Activated CD4-positive, alpha-beta memory T cell treated with anti-CD3 and anti-CD28 coated beads, Interleukin-2, amount 10 ng/mL, durations not matched to agents 7 days and 5 days (primary cell): ENCODE data around the gene ALKBH3. TPM values are rescaled to one million over a fixed set of nuclear protein-coding genes. Genes with fewer than 3 reads are reported as not detected.

Experiments used
- CTCF ChIA-PET: fragments of 350-600 bp; sonication (Branson Sonifier 250); formaldehyde crosslinking; loops from one replicate; lab custom pipeline; 2021; ENCODE audit warnings: antibody characterized with exemption, inconsistent platforms; lab: Charles Lee
- POLR2A ChIA-PET: fragments of 350-600 bp; sonication (Branson Sonifier 250); formaldehyde crosslinking; loops from one replicate; lab custom pipeline; 2021; ENCODE audit warnings: antibody characterized with exemption; lab: Charles Lee
- DNase-seq: peaks from one replicate; pipeline ENCODE4 v3.0.0-alpha.2; 2020
- H3K27ac Mint-ChIP-seq: one replicate; pipeline ENCODE4 v1.8.0; 2021; ENCODE audit warnings: mild to moderate bottlenecking, mixed read lengths
- H3K27me3 Mint-ChIP-seq: one replicate; pipeline ENCODE4 v1.8.0; 2021; ENCODE audit warnings: mixed read lengths
- H3K36me3 Mint-ChIP-seq: one replicate; pipeline ENCODE4 v1.8.0; 2021; ENCODE audit warnings: low read depth, mixed read lengths
- H3K4me1 Mint-ChIP-seq: one replicate; pipeline ENCODE4 v1.8.0; 2021; ENCODE audit warnings: mixed read lengths
- H3K4me3 Mint-ChIP-seq: one replicate; pipeline ENCODE4 v1.8.0; 2021; ENCODE audit warnings: mild to moderate bottlenecking, mixed read lengths
- H3K9me3 Mint-ChIP-seq: one replicate; pipeline ENCODE4 v1.8.0; 2021; ENCODE audit warnings: mixed read lengths
- total RNA-seq, 2 experiments: library from RNA; stranded (reverse); gene quantifications; one replicate each; pipeline ENCODE4 v1.2.3, GENCODE V29; 2021

Gene ALKBH3
- total RNA-seq, 2 experiments from 2014 or later: 25.4 to 32.0 TPM

DNA sequence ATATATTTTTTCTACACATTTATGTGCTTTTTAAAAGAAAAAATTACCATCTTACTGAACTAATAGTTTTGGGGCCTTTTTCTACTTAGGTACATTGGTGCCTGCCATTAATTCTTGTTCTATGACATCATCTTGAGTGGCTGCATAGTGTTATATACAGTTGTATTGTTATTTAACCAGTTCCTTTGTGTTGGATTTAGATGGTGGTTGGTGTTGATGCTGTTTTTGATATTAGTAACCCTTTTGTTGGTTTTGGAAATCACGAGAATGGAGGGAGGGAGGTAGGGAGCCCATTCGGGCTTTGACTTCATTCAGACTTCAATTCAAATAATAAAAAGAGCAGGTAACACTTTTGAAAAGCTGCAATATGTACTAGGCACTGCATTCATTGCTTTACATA is 46.4 kb downstream of the ALKBH3 start:
- Mint-ChIP-seq H3K4me3 (no peak overlapping the region), H3K4me1 (peaks cover 4% of the 10 kb centered on the region), H3K9me3 (no peaks in the 10 kb centered on the region), H3K36me3 (no peaks in the 10 kb centered on the region), H3K27me3 (no peaks in the 10 kb centered on the region), H3K27ac (no peak overlapping the region)
- ChIA-PET POLR2A (no interaction called here), CTCF (no interaction called here)
- no peak for DNase-seq

DNA sequence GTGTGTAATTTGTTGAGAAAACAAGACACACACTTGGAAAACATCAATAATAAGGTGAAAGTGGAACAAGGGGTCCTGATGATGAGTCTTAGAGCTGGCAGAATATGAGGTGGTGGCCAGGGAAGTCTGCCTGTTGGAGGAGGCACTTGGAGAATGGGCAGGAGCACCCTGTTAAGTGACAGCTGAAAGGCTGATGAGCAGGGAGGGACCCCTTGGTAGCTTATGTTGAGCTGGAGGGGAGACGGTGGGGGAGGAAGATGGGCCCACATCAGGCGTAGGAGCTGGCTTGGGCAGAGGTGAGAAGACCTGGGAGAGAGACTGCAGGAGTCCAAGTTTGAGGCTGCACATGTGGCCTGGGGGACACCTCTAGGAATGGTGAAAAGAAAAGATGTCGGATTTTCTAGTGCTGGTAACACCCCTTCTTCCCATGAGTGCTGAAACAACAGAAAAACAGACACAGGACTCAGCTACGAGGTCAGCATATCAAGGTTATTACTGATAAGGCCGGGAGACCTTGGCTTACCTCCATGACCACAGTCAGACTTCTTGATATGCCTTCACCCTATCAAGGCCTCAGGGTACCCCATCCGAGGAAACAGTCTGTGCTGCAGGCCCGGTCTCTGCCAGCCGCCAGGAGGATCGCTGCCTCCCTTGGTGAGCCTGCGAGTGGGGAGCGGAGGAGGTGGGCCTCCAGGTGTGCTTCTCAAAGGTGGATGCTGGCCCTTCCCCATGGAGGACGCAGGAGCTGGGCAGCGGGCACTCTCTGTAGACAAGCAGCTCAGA is 47.5 kb downstream of the ALKBH3 start:
- Mint-ChIP-seq H3K4me1 (peaks cover 4% of the 10 kb centered on the region), H3K27me3 (no peaks in the 10 kb centered on the region), H3K4me3 (no peak overlapping the region), H3K27ac (no peak overlapping the region), H3K36me3 (no peaks in the 10 kb centered on the region), H3K9me3 (no peaks in the 10 kb centered on the region)
- DNase-seq: no peak
- POLR2A ChIA-PET: no interaction called here
- CTCF ChIA-PET: no interaction called here

DNA sequence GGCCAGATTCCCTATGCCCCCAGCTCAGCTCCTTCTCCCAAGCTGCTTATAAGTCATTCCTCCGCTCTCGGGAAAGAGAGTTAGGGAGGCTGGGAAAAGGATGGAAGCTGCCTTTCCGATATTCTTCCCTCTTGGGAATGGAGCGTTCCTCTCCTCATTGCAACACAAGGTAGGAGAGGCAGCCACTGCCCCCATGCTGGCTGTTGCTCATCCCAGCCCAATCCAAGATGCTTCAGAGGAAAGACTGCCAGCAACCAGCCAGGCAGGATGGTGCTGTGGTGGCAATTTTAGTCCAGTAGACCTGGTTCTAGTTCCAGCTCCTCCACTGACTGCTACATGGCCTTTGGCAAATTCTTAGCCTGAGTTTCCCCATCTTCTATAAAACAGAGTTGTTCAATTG is 48.1 kb downstream of the ALKBH3 start:
- H3K36me3 Mint-ChIP-seq: no peaks in the 10 kb centered on the region
- H3K9me3 Mint-ChIP-seq: no peaks in the 10 kb centered on the region
- POLR2A ChIA-PET: no interaction called here
- H3K27ac Mint-ChIP-seq: no peak overlapping the region
- CTCF ChIA-PET: no interaction called here
- H3K27me3 Mint-ChIP-seq: no peaks in the 10 kb centered on the region
- no peak overlapping the region for H3K4me3 Mint-ChIP-seq
- peaks cover 4% of the 10 kb centered on the region for H3K4me1 Mint-ChIP-seq
- DNase-seq: no peak

DNA sequence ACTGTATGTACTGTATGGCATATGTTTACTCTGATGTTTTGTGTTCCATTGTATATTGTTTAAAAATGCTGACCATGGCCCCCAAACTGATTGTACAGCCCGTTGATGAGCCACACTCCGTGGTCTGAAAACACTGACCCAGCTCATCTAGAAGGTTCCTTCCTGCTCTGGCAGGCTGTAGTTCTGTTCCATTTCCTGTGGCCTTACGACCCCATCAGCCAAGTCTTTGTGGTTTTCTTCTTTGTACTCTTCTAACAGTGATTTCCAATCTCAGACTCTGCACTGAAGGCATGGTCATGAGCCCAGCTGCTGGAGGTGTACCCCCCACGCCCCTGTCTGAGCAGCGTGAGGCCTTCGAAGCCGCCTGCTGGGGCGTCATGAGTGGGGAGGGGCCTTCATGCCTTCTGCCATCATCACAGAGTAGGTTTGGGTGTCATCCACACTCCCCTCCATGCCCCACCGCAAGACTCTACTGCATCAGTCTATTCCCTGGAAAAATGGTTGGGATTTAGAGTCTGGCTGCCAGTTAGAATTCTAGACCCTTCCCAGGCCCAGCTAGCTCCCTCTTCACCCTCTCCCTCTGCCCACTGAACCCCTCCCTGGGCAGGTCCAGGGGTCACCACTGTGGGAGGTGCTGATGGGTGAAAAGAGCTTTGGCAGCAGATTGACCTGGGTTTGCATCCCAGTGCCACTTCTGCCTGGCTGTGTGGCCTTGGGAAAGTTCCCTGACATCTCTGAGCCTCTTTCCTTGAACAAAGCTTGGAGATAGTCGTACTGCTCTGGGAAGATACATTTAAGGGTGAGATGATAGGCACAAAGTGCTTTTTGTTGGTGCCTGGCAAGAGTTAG is 50.5 kb downstream of the ALKBH3 start:
- Mint-ChIP-seq H3K4me3 (no peak overlapping the region), H3K36me3 (no peaks in the 10 kb centered on the region), H3K27me3 (peaks cover 3% of the 10 kb centered on the region), H3K9me3 (no peaks in the 10 kb centered on the region), H3K4me1 (peaks cover 4% of the 10 kb centered on the region), H3K27ac (no peak overlapping the region)
- CTCF ChIA-PET: interaction anchor here (0.5 kb wide), 1 partner anchor 627 kb away, joined by 3 read pairs; no protein-coding TSS in a partner anchor
- no peak for DNase-seq
- POLR2A ChIA-PET: no interaction called here

DNA sequence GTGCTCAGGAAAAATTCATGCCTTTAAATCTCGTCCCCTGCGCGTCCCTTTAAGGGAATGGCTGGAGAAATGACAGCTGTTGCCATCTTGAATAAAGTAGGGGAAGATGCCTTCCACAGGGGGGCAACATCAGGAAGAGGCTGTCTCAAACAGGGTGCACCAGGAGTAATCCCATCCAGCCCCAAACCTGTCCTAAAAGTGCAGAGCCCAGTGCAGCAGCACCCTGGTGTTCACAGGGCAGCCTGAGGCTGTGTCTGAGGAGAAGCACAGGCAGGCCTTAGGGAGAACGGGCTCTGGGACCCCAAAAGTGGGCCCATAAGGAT is 51.0 kb downstream of the ALKBH3 start:
- CTCF ChIA-PET: no interaction called here

DNA sequence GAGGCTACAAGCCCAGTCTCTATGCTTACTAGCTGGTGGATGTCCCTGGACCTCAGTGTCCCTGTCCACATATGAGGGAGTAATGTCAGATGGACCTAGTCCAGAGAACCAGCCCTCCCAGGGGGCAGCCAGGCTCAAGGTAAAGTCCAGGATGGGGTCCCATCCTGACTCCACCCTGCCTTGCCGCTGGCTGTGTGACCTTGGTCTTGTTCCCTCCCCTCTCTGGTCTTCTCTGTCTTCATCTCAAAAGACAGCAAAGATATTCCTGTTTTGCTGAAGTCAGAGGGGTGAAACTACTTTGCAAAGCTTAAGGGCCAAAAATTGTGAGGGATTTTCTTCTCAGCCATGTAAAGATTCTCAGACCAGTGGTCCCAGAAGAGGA is 52.6 kb downstream of the ALKBH3 start:
- POLR2A ChIA-PET: interaction anchor here (0.6 kb wide), 1 partner anchor 858 kb away, joined by 3 read pairs; no protein-coding TSS in a partner anchor
- no peak for DNase-seq
- Mint-ChIP-seq H3K27me3 (peaks cover 15% of the 10 kb centered on the region), H3K36me3 (no peaks in the 10 kb centered on the region), H3K9me3 (no peaks in the 10 kb centered on the region), H3K4me1 (peaks cover 4% of the 10 kb centered on the region), H3K27ac (no peak overlapping the region), H3K4me3 (no peak overlapping the region)
- CTCF ChIA-PET: no interaction called here

More for the DNA sequence above, 51.0 kb downstream of the ALKBH3 start:
- no peak overlapping the region for H3K4me3 Mint-ChIP-seq
- H3K4me1 Mint-ChIP-seq: peaks cover 4% of the 10 kb centered on the region
- no peaks in the 10 kb centered on the region for H3K36me3 Mint-ChIP-seq
- H3K27me3 Mint-ChIP-seq: peaks cover 3% of the 10 kb centered on the region
- H3K27ac Mint-ChIP-seq: no peak overlapping the region
- no peak for DNase-seq
- no peaks in the 10 kb centered on the region for H3K9me3 Mint-ChIP-seq
- POLR2A ChIA-PET: no interaction called here

DNA sequence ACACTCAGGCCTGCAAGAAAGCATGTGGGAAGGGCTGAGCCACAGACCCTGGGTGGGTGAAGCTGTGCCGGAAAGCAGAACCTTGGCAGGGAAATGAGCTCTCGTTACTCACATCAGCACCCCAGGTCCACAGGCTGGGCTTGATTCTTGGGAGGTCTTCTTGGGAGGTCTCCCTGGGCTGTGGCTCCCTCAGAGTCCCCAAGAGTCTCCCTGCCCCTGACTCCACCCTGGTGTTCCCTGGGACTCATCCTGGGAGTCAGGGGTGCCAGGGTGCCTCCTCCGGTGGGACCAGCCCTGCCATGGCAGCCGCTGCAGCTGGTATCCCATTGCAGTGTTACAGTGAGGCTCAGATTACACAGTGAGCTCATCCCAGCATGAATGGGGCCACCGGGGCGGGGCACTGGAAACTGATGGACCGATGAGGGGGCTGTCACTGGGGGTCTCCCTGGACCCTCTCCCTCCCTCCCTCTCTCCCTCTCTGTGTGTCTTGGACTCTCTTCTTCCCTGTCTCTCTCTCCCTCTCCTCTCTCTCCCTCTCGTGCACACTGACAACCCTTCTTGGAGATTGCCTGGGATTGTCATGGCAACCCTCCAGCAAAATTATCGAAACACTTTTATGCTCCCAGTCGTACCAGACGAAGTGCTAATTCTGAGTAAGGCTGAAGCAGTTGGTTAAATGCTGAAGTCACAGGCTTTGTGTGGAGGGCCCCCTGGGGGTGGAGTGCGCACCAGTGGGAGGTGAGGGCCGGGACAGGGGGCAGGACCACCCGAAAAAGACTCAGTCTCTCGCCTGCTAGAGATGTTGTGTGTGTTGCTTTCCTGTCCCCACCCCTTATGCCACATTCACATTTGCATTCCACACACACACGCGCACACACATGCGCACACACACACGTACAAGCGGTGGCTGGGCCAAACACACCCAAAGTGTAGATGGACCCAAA is 53.2 kb downstream of the ALKBH3 start:
- Mint-ChIP-seq H3K36me3 (no peaks in the 10 kb centered on the region), H3K9me3 (no peaks in the 10 kb centered on the region), H3K4me3 (no peak overlapping the region), H3K4me1 (peaks cover 4% of the 10 kb centered on the region), H3K27me3 (peaks cover 19% of the 10 kb centered on the region), H3K27ac (no peak overlapping the region)
- POLR2A ChIA-PET: interaction anchor here (0.6 kb wide), 1 partner anchor 859 kb away, joined by 3 read pairs; no protein-coding TSS in a partner anchor
- no peak for DNase-seq
- CTCF ChIA-PET: no interaction called here

DNA sequence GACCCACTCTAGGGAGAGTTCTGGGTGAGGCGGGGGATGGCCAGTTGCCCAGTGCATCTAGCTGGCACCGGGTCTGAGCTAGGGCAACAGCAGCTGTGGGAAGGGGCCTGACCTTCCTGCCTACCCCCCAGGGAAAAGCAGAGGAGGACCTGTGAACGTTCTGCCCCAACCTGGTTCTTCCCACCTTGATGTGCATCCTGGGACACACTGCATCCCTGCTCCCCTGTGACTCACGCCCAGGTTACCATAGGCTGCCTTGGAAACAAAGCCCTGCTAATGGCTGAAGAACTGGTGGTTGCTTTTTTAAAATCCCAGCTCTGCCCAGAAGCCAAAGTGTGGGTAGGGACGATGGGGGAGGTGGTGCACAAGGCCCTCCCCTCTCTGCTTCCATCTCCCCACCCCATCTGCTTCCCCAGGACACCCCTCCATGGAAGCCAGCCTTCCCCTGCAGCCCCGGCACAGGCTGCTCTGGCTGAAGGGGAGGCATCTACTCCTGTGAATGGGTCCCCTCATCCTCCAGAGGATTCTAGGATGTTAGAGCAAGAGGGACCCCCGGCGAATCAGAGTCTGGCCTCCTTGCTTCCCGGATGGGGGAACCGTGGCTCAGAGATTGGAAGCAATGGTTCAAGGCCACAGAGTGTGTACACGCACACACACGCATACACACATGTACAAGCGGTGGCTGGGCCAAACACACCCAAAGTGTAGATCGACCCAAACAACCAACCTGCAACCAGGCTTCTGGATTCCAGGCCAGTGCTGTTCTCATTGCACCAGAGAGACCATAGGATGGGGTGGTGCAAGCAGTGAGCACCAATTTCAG is 54.2 kb downstream of the ALKBH3 start:
- Mint-ChIP-seq H3K4me1 (peaks cover 4% of the 10 kb centered on the region), H3K27me3 (peaks cover 26% of the 10 kb centered on the region), H3K27ac (no peak overlapping the region), H3K4me3 (no peak overlapping the region), H3K9me3 (no peaks in the 10 kb centered on the region), H3K36me3 (no peaks in the 10 kb centered on the region)
- ChIA-PET CTCF (no interaction called here), POLR2A (no interaction called here)
- no peak for DNase-seq

DNA sequence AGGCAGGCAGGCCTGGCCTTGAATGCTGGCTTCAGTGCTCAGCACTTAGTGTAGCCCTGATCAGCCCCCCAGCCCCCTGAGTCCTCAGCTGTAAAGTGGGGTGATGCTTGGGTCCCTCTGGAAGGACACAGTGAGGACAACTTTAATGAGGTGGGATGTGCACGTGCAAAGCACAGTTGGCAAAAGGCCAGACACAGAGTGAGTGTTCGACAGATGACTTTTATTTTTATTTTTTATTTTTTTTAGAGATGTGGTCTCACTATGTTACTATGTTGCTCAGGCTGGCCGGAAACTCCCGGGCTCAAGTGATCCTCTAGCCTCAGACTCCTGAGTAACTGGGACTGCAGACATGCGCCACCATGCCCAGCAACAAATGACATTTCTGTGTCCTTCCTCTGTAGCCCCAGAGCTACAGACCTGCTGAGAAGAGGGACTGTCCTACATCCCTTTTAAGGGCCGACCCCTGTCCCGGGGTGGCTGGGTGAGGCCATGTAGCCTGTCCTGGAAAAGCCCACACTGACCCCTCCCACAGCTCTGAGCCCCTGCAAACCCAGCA is 54.9 kb downstream of the ALKBH3 start:
- POLR2A ChIA-PET: no interaction called here
- no peaks in the 10 kb centered on the region for H3K9me3 Mint-ChIP-seq
- H3K27ac Mint-ChIP-seq: no peak overlapping the region
- no peaks in the 10 kb centered on the region for H3K36me3 Mint-ChIP-seq
- no peak overlapping the region for H3K4me3 Mint-ChIP-seq
- H3K27me3 Mint-ChIP-seq: peaks cover 28% of the 10 kb centered on the region
- no peak for DNase-seq
- CTCF ChIA-PET: no interaction called here
- H3K4me1 Mint-ChIP-seq: peaks cover 4% of the 10 kb centered on the region

DNA sequence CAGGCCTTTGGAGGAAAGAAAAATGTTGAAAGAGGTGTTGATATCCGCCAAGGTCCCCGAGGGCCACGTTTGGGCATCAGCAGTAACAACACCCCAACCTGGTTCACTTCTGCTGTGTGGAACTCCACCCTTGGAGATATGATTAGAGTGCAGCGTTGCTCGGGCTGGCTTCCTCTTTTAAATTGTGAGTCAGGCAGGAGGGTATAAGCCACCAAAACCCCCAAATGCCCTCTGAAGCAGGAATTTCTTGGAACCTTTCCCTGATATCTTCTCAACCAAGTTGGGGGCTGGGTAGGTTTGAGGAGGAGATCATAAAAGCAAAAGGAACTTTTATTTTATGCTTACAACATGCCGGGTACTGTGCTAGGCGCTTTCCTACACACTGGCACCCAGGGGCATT is 55.4 kb downstream of the ALKBH3 start:
- H3K36me3 Mint-ChIP-seq: no peaks in the 10 kb centered on the region
- POLR2A ChIA-PET: no interaction called here
- no peak for DNase-seq
- no peaks in the 10 kb centered on the region for H3K9me3 Mint-ChIP-seq
- H3K27me3 Mint-ChIP-seq: peaks cover 33% of the 10 kb centered on the region
- H3K4me1 Mint-ChIP-seq: peaks cover under 1% of the 10 kb centered on the region
- CTCF ChIA-PET: interaction anchor here (1.0 kb wide), 1 partner anchor 46 kb away, joined by 3 read pairs; no protein-coding TSS in a partner anchor
- no peak overlapping the region for H3K27ac Mint-ChIP-seq
- no peak overlapping the region for H3K4me3 Mint-ChIP-seq

DNA sequence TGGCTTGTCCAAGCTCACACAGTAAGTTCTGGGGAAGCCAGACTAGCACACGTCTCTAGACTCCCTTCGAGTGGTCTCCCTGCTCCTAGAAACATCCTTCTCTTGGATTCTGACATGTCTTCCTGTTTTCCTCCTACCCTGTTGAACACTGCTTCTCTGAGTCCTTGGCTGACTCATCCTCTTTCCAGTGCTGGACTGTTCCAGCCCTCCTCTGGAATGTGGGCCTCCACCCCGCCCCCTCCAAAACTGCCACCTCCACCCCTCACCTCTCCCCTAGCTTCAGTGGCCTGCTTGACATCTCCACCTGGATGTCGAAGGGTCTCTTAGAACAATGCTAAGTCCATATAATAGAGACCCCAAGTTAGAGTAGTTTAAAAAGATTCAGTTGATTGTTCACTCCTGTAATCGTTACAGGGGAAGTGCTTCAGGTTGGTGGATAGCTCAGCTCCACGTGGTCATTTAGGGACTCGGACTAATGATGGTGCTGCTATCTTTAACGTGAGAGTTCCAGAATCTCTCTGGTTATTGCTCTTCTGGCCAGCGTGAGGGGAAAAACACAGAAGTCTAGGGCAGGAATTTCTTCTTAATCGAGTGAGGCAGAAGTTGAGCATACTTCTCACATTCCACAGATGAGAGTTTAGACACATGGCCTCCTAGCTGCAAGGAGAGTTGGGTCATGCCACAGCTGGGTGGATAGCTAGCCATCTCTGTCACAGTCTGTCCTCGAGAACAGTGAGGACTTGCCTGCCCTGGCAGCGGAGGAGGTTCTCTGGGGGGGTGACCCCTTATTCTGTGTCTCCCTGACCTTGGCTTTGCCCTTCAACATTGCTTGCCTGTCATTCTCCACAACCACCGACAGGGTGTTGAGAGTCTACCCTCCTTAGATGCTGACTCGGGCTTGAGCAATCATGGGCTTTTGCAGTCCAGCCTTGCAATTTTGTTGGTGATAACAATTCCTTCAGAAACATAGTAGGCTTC is 57.1 kb downstream of the ALKBH3 start:
- peaks cover 43% of the 10 kb centered on the region for H3K27me3 Mint-ChIP-seq
- peaks cover 5% of the 10 kb centered on the region for H3K4me1 Mint-ChIP-seq
- no peak overlapping the region for H3K27ac Mint-ChIP-seq
- ChIA-PET POLR2A (no interaction called here), CTCF (interaction anchor here (2.1 kb wide), 1 partner anchor 48 kb away, joined by 6 read pairs; no protein-coding TSS in a partner anchor)
- H3K4me3 Mint-ChIP-seq: no peak overlapping the region
- no peak for DNase-seq
- H3K36me3 Mint-ChIP-seq: peaks cover 3% of the 10 kb centered on the region
- no peaks in the 10 kb centered on the region for H3K9me3 Mint-ChIP-seq
